C4-2B (cell line): Measurements from ENCODE around the gene SGSM1.

Experiments used
- H3K27ac ChIP-seq: fragments of 450-650 bp; 2 replicates; pipeline ENCODE4 v1.5.1; 2017
- ZFX ChIP-seq: fragments of 450-650 bp; IDR thresholded peaks from 2 replicates; pipeline ENCODE4 v1.6.1; 2017
- TF ChIP-seq, protein P1 (sequence below): fragments of 450-650 bp; conservative IDR thresholded peaks from 2 replicates; pipeline ENCODE4 v1.5.1; 2017; ENCODE audit warnings: mild to moderate bottlenecking

SGSM1 gene

GRCh38 chr22:24920029-24920428 lies 114.0 kb downstream of the SGSM1 start:
- no peak overlapping the region for H3K27ac ChIP-seq
- no peak for TF ChIP-seq ZFX
- TF ChIP-seq, protein P1, sequence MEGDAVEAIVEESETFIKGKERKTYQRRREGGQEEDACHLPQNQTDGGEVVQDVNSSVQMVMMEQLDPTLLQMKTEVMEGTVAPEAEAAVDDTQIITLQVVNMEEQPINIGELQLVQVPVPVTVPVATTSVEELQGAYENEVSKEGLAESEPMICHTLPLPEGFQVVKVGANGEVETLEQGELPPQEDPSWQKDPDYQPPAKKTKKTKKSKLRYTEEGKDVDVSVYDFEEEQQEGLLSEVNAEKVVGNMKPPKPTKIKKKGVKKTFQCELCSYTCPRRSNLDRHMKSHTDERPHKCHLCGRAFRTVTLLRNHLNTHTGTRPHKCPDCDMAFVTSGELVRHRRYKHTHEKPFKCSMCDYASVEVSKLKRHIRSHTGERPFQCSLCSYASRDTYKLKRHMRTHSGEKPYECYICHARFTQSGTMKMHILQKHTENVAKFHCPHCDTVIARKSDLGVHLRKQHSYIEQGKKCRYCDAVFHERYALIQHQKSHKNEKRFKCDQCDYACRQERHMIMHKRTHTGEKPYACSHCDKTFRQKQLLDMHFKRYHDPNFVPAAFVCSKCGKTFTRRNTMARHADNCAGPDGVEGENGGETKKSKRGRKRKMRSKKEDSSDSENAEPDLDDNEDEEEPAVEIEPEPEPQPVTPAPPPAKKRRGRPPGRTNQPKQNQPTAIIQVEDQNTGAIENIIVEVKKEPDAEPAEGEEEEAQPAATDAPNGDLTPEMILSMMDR: no peak

DNA sequence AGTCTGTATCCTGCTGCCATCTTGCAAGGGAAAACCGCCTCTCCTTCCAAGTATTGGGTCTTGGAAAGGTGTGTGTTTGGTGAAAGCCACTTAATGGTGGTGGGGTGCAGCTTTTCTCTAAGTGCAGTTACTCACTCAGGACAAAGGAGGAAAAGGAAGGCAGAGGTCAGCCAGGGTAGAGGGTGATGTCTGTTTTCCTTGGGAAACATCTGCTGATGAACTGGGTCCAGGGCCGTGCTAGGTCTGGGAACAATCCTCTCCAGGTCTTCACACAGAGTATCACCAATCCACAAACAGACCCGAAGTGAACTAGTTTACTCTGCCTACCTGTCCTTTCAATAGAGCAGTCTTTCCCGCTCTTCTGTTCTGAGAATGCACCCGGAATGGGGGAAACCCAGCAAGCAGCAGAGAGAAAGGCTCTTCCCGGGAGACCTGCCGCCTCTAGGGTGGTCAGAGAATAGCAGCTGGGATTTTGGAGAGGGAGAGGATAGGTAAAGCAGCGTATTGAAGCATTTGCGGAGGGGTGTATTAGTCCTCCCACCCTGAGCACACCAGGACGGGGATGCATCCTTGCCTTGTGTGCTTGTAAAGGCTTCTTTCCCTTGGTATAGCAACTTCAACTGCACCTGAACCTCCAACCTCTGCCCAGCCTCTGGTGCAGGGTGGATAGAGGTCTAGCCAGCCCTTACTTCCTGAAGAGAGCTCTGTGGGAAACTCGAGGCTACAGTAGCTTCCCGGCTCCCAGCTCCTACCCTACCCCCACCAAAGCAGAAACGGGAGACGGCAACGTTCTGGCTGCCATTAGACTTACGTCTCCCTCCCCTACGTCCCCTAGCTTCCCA lies 119.8 kb downstream of the SGSM1 start:
- no peak overlapping the region for H3K27ac ChIP-seq
- TF ChIP-seq ZFX: no peak
- TF ChIP-seq, protein P1: no peak

DNA sequence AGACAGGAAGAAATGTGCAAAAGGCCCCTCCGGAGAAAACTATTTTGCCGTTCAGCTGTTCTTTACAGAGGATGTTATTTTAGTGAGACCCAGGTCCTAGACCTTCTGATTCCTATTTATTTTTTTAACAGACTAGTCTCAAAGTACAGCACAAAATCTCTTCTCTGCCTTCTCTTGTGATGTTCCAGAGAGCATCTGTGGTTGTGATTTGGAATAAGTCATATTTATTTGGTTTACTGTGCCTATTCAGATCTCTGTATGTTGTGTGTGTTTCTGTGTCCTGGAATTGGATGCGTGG lies 120.4 kb downstream of the SGSM1 start:
- TF ChIP-seq ZFX: no peak
- TF ChIP-seq, protein P1: no peak

GRCh38 chr22:24926849-24927579 lies 121.0 kb downstream of the SGSM1 start:
- TF ChIP-seq, protein P1: no peak
- TF ChIP-seq ZFX: no peak
- no peak overlapping the region for H3K27ac ChIP-seq

More for the DNA sequence above, 120.4 kb downstream of the SGSM1 start:
- no peak overlapping the region for H3K27ac ChIP-seq

- H3K27ac ChIP-seq: no peak overlapping the region
- TF ChIP-seq, protein P1: no peak
- TF ChIP-seq ZFX: no peak
Measured at GRCh38 chr22:24928322-24928721, 122.3 kb downstream of the SGSM1 start.

DNA sequence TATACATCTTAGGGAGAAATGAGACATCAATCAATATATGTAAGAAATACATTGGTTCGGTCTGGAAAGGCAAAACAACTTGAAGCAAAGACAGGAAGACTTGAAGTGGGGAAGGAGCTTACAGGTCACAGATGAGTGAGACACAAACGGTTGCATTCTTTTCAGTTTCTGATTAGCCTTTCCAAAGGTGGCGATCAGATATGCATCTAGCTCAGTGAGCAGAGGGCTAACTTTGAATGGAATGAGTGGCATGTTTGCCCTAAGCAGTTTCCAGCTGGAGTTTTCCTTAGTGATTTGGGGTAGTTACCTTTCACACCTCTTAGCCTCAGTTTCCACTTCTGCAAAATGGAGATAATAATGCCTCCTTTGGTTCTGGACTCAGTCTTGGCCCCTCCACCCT lies 124.7 kb downstream of the SGSM1 start:
- H3K27ac ChIP-seq: no peak overlapping the region
- TF ChIP-seq ZFX: no peak
- TF ChIP-seq, protein P1: no peak

DNA sequence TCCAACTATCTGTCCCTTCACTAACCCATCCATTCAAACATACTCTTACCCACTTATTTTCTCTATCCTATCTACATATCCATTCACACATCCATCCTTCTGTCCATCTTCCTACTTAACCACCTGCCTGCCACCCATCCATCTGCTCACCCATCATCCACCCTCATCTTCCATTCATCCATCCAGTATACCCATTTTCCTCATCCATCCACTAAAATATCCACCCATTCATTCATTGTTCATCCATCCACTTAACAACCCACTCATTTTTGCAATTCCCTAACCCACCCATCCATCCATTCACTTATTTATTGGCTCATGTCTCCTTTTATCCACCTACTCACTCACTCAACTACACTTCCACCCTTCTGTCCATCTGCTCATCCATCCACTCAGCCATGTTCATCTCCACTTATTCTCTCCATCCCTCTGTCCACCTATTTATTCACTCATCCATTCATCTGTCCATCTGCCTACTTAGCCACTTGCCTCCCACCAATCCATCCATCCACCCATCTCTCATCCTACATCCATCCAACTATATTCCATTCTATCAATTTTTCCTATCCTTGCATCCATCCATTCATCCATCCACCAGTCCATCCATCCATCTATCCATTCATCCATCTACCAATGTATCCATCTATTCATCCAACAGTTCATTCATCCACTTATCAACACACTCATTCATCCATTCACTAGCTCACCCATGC lies 129.9 kb downstream of the SGSM1 start:
- H3K27ac ChIP-seq: no peak overlapping the region
- TF ChIP-seq, protein P1: no peak
- TF ChIP-seq ZFX: no peak
